Measurements from ENCODE around the gene SMCP.

DNA sequence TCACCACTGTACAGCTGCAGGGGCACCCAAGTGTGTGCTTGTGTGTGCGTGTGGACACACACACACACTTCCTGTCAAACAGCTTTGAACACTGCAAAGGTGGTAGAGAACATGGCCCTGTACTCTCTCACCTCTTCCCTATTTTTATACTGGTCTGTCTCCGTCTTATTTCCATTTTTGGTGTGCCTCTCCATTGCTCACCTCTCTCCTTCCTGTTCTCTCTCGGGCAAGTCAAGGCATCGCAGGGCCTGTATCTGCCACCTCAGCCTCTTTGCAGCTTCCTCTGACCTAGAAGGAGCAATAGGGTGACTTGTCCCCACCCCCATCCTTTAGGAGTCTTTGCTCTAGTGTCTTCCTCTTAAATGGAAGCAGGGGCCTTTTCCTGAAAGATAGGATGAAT, 2.2 kb downstream of the SMCP start:
- TF ChIP-seq, protein P1, sequence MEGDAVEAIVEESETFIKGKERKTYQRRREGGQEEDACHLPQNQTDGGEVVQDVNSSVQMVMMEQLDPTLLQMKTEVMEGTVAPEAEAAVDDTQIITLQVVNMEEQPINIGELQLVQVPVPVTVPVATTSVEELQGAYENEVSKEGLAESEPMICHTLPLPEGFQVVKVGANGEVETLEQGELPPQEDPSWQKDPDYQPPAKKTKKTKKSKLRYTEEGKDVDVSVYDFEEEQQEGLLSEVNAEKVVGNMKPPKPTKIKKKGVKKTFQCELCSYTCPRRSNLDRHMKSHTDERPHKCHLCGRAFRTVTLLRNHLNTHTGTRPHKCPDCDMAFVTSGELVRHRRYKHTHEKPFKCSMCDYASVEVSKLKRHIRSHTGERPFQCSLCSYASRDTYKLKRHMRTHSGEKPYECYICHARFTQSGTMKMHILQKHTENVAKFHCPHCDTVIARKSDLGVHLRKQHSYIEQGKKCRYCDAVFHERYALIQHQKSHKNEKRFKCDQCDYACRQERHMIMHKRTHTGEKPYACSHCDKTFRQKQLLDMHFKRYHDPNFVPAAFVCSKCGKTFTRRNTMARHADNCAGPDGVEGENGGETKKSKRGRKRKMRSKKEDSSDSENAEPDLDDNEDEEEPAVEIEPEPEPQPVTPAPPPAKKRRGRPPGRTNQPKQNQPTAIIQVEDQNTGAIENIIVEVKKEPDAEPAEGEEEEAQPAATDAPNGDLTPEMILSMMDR (IDR thresholded peaks at IDR 0.05 in 4 of 5, conservative IDR thresholded peaks at IDR 0.05 in 1 of 5) = no peak
- no peak for TF ChIP-seq POLR2A (IDR thresholded peaks at IDR 0.05)

Measured in gastrocnemius medialis (tissue), 4 donors.